ENCODE data around the gene C20orf204. TPM values are rescaled to one million over a fixed set of nuclear protein-coding genes. Genes with fewer than 3 reads are reported as not detected.

Gene C20orf204
- total RNA-seq, 4 donors from 2014 or later, result 0.68 to 34.8 (median 1.4) TPM; not detected in 1

DNA sequence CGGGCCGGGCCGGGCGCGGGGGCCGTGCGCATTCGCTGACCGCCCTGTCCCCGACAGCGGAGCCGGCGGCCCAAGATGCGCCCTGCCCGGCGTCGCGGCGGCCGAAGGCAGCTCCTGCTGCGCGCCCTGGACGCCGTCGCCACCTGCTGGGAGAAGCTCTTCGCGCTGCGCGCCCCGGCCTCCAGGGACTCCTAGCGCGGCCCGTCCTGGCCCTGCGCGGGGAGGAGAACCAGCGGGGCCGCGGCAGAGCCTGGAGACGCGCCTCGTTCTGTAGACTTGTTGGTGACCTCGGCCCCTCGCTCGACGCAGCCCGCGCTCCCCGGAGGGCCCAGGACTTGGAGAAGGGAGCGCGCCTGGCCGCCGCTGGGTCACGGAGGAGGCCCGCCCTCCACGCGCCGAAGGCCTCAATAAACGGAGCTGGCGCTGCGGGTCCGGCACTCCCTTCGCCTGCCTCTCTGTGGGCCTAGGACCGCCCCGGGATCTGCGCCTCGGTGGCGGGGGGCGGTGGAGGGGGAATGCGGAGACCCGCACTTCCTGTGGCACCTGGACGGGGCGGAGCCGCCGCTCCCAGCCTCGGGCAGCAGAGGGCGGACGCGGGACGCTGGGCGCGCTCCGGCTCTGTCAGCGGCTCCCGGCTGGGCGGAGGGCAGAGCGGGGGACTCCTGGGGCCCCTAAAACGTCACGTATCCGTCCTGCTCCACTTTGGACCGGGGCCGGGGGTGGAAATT is 2.7 kb downstream of the C20orf204 start:
- in situ Hi-C loops (cut with MboI; ENCODE audit: low pct_ligation_motif_present in 1 of 4, low pct_unique_long_range_greater_than_20kb in 1 of 4, low sequenced_read_pairs in 3 of 4), result no loop called here
- Histone ChIP-seq H3K9me3 (no peaks in the 10 kb centered on the region), H3K4me1 (peaks cover 16 to 34% (median 24%) of the 10 kb centered on the region in 4 donors), H3K36me3 (peaks cover 0 to 5% (median under 1%) of the 10 kb centered on the region in 4 donors), H3K27me3 (peaks cover 72% of the 10 kb centered on the region), H3K4me3 (peak overlapping the region; percentile 16 to 53 (median 32)), H3K27ac (peak overlapping the region; percentile 33 to 66 (median 52))
- peak; percentile 78 for DNase-seq
- 0 to 1% methylated on average over 1 to 17 of the region's 91 CpGs for WGBS, 2 donors (ENCODE audit: low coverage in 1 of 2)
- intact Hi-C loops (cut with DNase I; ENCODE audit: low total_unique reads), result loop anchor here (5.0 kb wide), 1 partner anchor 74 kb away; no protein-coding TSS in a partner anchor
- TF ChIP-seq, protein P1, sequence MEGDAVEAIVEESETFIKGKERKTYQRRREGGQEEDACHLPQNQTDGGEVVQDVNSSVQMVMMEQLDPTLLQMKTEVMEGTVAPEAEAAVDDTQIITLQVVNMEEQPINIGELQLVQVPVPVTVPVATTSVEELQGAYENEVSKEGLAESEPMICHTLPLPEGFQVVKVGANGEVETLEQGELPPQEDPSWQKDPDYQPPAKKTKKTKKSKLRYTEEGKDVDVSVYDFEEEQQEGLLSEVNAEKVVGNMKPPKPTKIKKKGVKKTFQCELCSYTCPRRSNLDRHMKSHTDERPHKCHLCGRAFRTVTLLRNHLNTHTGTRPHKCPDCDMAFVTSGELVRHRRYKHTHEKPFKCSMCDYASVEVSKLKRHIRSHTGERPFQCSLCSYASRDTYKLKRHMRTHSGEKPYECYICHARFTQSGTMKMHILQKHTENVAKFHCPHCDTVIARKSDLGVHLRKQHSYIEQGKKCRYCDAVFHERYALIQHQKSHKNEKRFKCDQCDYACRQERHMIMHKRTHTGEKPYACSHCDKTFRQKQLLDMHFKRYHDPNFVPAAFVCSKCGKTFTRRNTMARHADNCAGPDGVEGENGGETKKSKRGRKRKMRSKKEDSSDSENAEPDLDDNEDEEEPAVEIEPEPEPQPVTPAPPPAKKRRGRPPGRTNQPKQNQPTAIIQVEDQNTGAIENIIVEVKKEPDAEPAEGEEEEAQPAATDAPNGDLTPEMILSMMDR (IDR thresholded peaks at IDR 0.05), result peak; percentile 61 to 83 (median 65)
- no peak for TF ChIP-seq POLR2A (IDR thresholded peaks at IDR 0.05)
- TF ChIP-seq EP300 (IDR thresholded peaks at IDR 0.05; ENCODE audit: low read depth), result no peak

- intact Hi-C loops (cut with DNase I; ENCODE audit: low total_unique reads) (loop anchor here (5.0 kb wide), 1 partner anchor 73 kb away; no protein-coding TSS in a partner anchor), in situ Hi-C loops (cut with MboI; ENCODE audit: low pct_ligation_motif_present in 1 of 4, low pct_unique_long_range_greater_than_20kb in 1 of 4, low sequenced_read_pairs in 3 of 4) (no loop called here)
- TF ChIP-seq, protein P1 (IDR thresholded peaks at IDR 0.05), result no peak
- TF ChIP-seq POLR2A (IDR thresholded peaks at IDR 0.05) (no peak), POLR2AphosphoS5 (IDR thresholded peaks at IDR 0.05) (no peak), EP300 (IDR thresholded peaks at IDR 0.05; ENCODE audit: low read depth) (no peak)
- Histone ChIP-seq H3K4me1 (peaks cover 16 to 34% (median 24%) of the 10 kb centered on the region in 4 donors), H3K27me3 (peaks cover 80% of the 10 kb centered on the region), H3K27ac (peak overlapping the region in 2 of 4 donors; percentile 6 to 57), H3K4me3 (peak overlapping the region in 3 of 4 donors; percentile 16 to 53 (median 46)), H3K9me3 (no peaks in the 10 kb centered on the region), H3K36me3 (peaks cover 0 to 3% (median 0%) of the 10 kb centered on the region in 4 donors)
- WGBS, 2 donors (ENCODE audit: low coverage in 1 of 2), result 0 to 13% methylated on average over 7 to 17 of the region's 17 CpGs
- no peak for DNase-seq
These were observed 3.5 kb downstream of the C20orf204 start for GRCh38 chr20:64039293-64040160.

DNA sequence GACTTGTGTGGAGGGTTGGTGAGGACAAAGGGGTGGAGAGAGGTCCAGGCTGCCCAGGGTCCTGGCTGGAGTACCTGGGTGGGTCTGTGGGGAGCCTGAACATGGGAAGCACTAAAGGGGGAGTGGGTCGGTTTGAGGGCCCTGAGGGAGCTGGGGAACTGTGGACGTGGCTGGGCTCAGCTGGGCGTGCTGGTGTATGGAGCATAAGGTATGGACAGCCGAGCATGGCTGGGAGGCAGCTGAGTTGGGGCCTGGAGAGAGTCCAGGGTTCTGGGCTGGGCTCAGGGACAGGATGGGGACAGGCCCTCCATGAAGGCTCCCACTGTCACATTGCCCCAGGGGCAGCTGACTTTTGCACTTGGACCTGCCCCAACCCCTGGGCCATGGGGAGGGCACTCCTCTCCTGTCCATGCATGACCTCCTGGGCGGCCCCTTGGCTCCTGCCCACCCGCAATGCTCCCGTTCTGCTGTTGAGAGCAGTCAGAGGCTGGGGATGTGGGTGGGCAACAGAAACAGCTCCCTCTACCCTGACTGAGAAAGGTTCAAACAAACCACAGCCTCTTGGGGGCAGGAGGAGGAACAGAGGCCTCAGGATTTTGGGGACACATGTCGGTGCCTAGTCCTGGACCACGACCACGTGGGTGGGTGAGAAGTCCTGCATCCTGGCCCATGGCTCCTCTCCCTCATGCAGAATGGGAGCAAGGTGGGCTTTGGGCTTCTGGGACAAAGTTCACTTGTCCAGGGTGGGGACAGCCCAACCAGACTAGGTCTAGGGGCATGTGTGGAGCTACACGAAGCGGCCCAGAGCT is 4.5 kb downstream of the C20orf204 start:
- no peak for TF ChIP-seq EP300 (IDR thresholded peaks at IDR 0.05; ENCODE audit: low read depth)
- no peak for TF ChIP-seq POLR2A (IDR thresholded peaks at IDR 0.05)
- TF ChIP-seq, protein P1 (IDR thresholded peaks at IDR 0.05), result no peak
- no peak for TF ChIP-seq POLR2AphosphoS5 (IDR thresholded peaks at IDR 0.05)
- Histone ChIP-seq H3K27ac (no peak overlapping the region), H3K9me3 (no peaks in the 10 kb centered on the region), H3K27me3 (peaks cover 88% of the 10 kb centered on the region), H3K36me3 (no peaks in the 10 kb centered on the region), H3K4me3 (no peak overlapping the region), H3K4me1 (peaks cover 16 to 34% (median 24%) of the 10 kb centered on the region in 4 donors)
- DNase-seq, result no peak
- intact Hi-C loops (cut with DNase I; ENCODE audit: low total_unique reads) (no loop called here), in situ Hi-C loops (cut with MboI; ENCODE audit: low pct_ligation_motif_present in 1 of 4, low pct_unique_long_range_greater_than_20kb in 1 of 4, low sequenced_read_pairs in 3 of 4) (no loop called here)
- 68% methylated on average over 12 of the region's 12 CpGs; no CpG with 5 or more reads in 1 of the 2 donors for WGBS, 2 donors (ENCODE audit: low coverage in 1 of 2)

All from transverse colon (tissue), 4 donors.